Nephron progenitor cell (in vitro differentiated cells): ENCODE data around the gene PPP1R8.
"Not testable (repeated sequence)": the region's sequence is repeated elsewhere in the genome, so short reads cannot be mapped to it uniquely, and the experiment has no call there.

Experiments
- DNase-seq: peaks from one replicate; pipeline ENCODE4 v3.0.0; 2021
- H3K27ac Mint-ChIP-seq: 2 replicates; pipeline ENCODE4 v1.8.0; 2021; ENCODE audit warnings: mild to moderate bottlenecking, moderate library complexity, mixed read lengths
- H3K27me3 Mint-ChIP-seq: 2 replicates; pipeline ENCODE4 v1.8.0; 2021; ENCODE audit warnings: mild to moderate bottlenecking, low read depth, mixed read lengths; ENCODE audit not compliant: poor library complexity
- H3K36me3 Mint-ChIP-seq: 2 replicates; pipeline ENCODE4 v1.8.0; 2021; ENCODE audit warnings: low read depth, mixed read lengths
- H3K4me1 Mint-ChIP-seq: 2 replicates; pipeline ENCODE4 v1.8.0; 2021; ENCODE audit warnings: mixed read lengths
- H3K4me3 Mint-ChIP-seq: 2 replicates; pipeline ENCODE4 v1.8.0; 2021; ENCODE audit warnings: mild to moderate bottlenecking, moderate library complexity, mixed read lengths
- H3K9me3 Mint-ChIP-seq: 2 replicates; pipeline ENCODE4 v1.8.0; 2021; ENCODE audit warnings: mild to moderate bottlenecking, moderate library complexity, mixed read lengths
- CTCF ChIP-seq: fragments of 200-600 bp; sonication (generic); IDR thresholded peaks from 2 replicates; pipeline ENCODE4 v1.5.0; 2021; ENCODE audit warnings: antibody characterized with exemption

PPP1R8 gene

GRCh38 chr1:27824411-27824810 lies 6.2 kb upstream of the PPP1R8 start:
- H3K27ac Mint-ChIP-seq, result no peak overlapping the region
- H3K4me3 Mint-ChIP-seq, result no peak overlapping the region
- no peak for TF ChIP-seq CTCF

GRCh38 chr1:27829339-27829960 lies 1.1 kb upstream of the PPP1R8 start:
- H3K4me3 Mint-ChIP-seq, result peak overlapping the region; percentile 95
- H3K4me1 Mint-ChIP-seq, result peaks cover 17% of the 10 kb centered on the region
- H3K27me3 Mint-ChIP-seq, H3K9me3 Mint-ChIP-seq, DNase-seq, H3K36me3 Mint-ChIP-seq: not testable (repeated sequence)
- H3K27ac Mint-ChIP-seq, result peak overlapping the region; percentile 51

More at GRCh38 chr1:27824411-27824810, 6.2 kb upstream of the PPP1R8 start:
- Mint-ChIP-seq H3K4me1 (no peaks in the 10 kb centered on the region), H3K27me3 (no peaks in the 10 kb centered on the region), H3K36me3 (peaks cover 14% of the 10 kb centered on the region), H3K9me3 (no peaks in the 10 kb centered on the region)
- no peak for DNase-seq

- Mint-ChIP-seq H3K27me3 (no peaks in the 10 kb centered on the region), H3K36me3 (peaks cover 10% of the 10 kb centered on the region), H3K4me3 (peak overlapping the region; percentile 95), H3K27ac (peak overlapping the region; percentile 99), H3K4me1 (peaks cover 17% of the 10 kb centered on the region), H3K9me3 (no peaks in the 10 kb centered on the region)
- no peak for TF ChIP-seq CTCF
- DNase-seq, result no peak
These were observed 1.2 kb downstream of the PPP1R8 start for GRCh38 chr1:27831568-27832410.

- H3K36me3 Mint-ChIP-seq, result peaks cover 16% of the 10 kb centered on the region
- H3K9me3 Mint-ChIP-seq, result no peaks in the 10 kb centered on the region
- DNase-seq, result no peak
- H3K4me3 Mint-ChIP-seq, result peak overlapping the region; percentile 95
- H3K4me1 Mint-ChIP-seq, result peaks cover 17% of the 10 kb centered on the region
- TF ChIP-seq CTCF, result no peak
- peak overlapping the region; percentile 81 for H3K27ac Mint-ChIP-seq
- no peaks in the 10 kb centered on the region for H3K27me3 Mint-ChIP-seq
These were observed 2.2 kb downstream of the PPP1R8 start for GRCh38 chr1:27832762-27833161.

- Mint-ChIP-seq H3K27ac (no peak overlapping the region), H3K36me3 (peaks cover 22% of the 10 kb centered on the region), H3K4me3 (no peak overlapping the region), H3K9me3 (no peaks in the 10 kb centered on the region), H3K27me3 (no peaks in the 10 kb centered on the region), H3K4me1 (peaks cover 17% of the 10 kb centered on the region)
- DNase-seq, result no peak
- TF ChIP-seq CTCF, result no peak
These were observed 2.9 kb downstream of the PPP1R8 start for GRCh38 chr1:27833470-27833869.

- TF ChIP-seq CTCF, result no peak
- DNase-seq, result no peak
- H3K9me3 Mint-ChIP-seq, result no peaks in the 10 kb centered on the region
- peaks cover 17% of the 10 kb centered on the region for H3K4me1 Mint-ChIP-seq
- H3K27me3 Mint-ChIP-seq, result no peaks in the 10 kb centered on the region
- H3K4me3 Mint-ChIP-seq, result no peak overlapping the region
- H3K36me3 Mint-ChIP-seq, result peaks cover 36% of the 10 kb centered on the region
- no peak overlapping the region for H3K27ac Mint-ChIP-seq
These were observed 4.5 kb downstream of the PPP1R8 start for GRCh38 chr1:27835046-27835445.
